ENCODE results near the gene PRIM2.

GRCh38 chr6:57315111-57315510 is 2.3 kb upstream of the PRIM2 start:
- TF ChIP-seq GFI1B (tag by site-specific recombination; IDR thresholded peaks at IDR 0.05), result no peak
- TF ChIP-seq, protein P1, sequence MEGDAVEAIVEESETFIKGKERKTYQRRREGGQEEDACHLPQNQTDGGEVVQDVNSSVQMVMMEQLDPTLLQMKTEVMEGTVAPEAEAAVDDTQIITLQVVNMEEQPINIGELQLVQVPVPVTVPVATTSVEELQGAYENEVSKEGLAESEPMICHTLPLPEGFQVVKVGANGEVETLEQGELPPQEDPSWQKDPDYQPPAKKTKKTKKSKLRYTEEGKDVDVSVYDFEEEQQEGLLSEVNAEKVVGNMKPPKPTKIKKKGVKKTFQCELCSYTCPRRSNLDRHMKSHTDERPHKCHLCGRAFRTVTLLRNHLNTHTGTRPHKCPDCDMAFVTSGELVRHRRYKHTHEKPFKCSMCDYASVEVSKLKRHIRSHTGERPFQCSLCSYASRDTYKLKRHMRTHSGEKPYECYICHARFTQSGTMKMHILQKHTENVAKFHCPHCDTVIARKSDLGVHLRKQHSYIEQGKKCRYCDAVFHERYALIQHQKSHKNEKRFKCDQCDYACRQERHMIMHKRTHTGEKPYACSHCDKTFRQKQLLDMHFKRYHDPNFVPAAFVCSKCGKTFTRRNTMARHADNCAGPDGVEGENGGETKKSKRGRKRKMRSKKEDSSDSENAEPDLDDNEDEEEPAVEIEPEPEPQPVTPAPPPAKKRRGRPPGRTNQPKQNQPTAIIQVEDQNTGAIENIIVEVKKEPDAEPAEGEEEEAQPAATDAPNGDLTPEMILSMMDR (tag by site-specific recombination; IDR thresholded peaks at IDR 0.05), result no peak
- TF ChIP-seq ZNF239 (tag by site-specific recombination; IDR thresholded peaks at IDR 0.05), result no peak
- no peak for TF ChIP-seq ZSCAN16 (tag by site-specific recombination; IDR thresholded peaks at IDR 0.05)
- TF ChIP-seq ZNF138 (tag by site-specific recombination; IDR thresholded peaks at IDR 0.05; ENCODE audit: borderline replicate concordance), result no peak
- no peak for TF ChIP-seq ZNF530 (tag by site-specific recombination; IDR thresholded peaks at IDR 0.05; ENCODE audit: low read depth)
- TF ChIP-seq ZNF274 (IDR thresholded peaks at IDR 0.05; ENCODE audit: low read length), result no peak
- TF ChIP-seq ZNF274 (tag by site-specific recombination; IDR thresholded peaks at IDR 0.05; ENCODE audit: borderline replicate concordance), result no peak
- no peak for TF ChIP-seq KLF10 (tag by site-specific recombination; IDR thresholded peaks at IDR 0.05)
- TF ChIP-seq, protein P2, sequence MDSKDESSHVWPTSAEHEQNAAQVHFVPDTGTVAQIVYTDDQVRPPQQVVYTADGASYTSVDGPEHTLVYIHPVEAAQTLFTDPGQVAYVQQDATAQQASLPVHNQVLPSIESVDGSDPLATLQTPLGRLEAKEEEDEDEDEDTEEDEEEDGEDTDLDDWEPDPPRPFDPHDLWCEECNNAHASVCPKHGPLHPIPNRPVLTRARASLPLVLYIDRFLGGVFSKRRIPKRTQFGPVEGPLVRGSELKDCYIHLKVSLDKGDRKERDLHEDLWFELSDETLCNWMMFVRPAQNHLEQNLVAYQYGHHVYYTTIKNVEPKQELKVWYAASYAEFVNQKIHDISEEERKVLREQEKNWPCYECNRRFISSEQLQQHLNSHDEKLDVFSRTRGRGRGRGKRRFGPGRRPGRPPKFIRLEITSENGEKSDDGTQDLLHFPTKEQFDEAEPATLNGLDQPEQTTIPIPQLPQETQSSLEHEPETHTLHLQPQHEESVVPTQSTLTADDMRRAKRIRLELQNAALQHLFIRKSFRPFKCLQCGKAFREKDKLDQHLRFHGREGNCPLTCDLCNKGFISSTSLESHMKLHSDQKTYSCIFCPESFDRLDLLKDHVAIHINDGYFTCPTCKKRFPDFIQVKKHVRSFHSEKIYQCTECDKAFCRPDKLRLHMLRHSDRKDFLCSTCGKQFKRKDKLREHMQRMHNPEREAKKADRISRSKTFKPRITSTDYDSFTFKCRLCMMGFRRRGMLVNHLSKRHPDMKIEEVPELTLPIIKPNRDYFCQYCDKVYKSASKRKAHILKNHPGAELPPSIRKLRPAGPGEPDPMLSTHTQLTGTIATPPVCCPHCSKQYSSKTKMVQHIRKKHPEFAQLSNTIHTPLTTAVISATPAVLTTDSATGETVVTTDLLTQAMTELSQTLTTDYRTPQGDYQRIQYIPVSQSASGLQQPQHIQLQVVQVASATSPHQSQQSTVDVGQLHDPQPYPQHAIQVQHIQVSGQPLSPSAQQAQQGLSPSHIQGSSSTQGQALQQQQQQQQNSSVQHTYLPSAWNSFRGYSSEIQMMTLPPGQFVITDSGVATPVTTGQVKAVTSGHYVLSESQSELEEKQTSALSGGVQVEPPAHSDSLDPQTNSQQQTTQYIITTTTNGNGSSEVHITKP (tag by site-specific recombination; IDR thresholded peaks at IDR 0.05), result no peak
- TF ChIP-seq, protein P3, sequence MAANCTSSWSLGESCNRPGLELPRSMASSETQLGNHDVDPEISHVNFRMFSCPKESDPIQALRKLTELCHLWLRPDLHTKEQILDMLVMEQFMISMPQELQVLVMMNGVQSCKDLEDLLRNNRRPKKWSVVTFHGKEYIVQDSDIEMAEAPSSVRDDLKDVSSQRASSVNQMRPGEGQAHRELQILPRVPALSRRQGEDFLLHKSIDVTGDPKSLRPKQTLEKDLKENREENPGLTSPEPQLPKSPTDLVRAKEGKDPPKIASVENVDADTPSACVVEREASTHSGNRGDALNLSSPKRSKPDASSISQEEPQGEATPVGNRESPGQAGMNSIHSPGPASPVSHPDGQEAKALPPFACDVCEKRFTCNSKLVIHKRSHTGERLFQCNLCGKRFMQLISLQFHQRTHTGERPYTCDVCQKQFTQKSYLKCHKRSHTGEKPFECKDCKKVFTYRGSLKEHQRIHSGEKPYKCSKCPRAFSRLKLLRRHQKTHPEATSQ (tag by site-specific recombination; IDR thresholded peaks at IDR 0.05), result no peak
- no peak for TF ChIP-seq PRDM4 (tag by site-specific recombination; IDR thresholded peaks at IDR 0.05)
- TF ChIP-seq SALL2 (tag by site-specific recombination; IDR thresholded peaks at IDR 0.05; ENCODE audit: borderline replicate concordance), result no peak
- TF ChIP-seq ZNF701 (tag by site-specific recombination; IDR thresholded peaks at IDR 0.05), result no peak

All from HEK293 (cell line).